GM10847 (cell line): ENCODE results near the gene FBH1.

Experiments
- POLR2A ChIP-seq: IDR thresholded peaks from 2 replicates; pipeline ENCODE4 v1.6.1; 2011; ENCODE audit not compliant: insufficient read length; ENCODE audit errors: extremely low read depth

FBH1 gene

GRCh38 chr10:5945561-5946418, 55.7 kb downstream of the FBH1 start:
- TF ChIP-seq POLR2A: no peak

GRCh38 chr10:5946786-5947185, 56.7 kb downstream of the FBH1 start:
- no peak for TF ChIP-seq POLR2A

GRCh38 chr10:5947471-5948207, 57.6 kb downstream of the FBH1 start:
- TF ChIP-seq POLR2A: no peak

GRCh38 chr10:5948208-5948585, 58.2 kb downstream of the FBH1 start:
- no peak for TF ChIP-seq POLR2A

- TF ChIP-seq POLR2A: no peak
Measured at GRCh38 chr10:5949009-5949759, 59.1 kb downstream of the FBH1 start.

- no peak for TF ChIP-seq POLR2A
Measured at GRCh38 chr10:5951167-5951711, 61.2 kb downstream of the FBH1 start.

GRCh38 chr10:5951721-5952407, 61.8 kb downstream of the FBH1 start:
- TF ChIP-seq POLR2A: no peak

- no peak for TF ChIP-seq POLR2A
Measured at GRCh38 chr10:5952731-5953385, 62.8 kb downstream of the FBH1 start.

GRCh38 chr10:5953676-5954075, 63.6 kb downstream of the FBH1 start:
- no peak for TF ChIP-seq POLR2A

- TF ChIP-seq POLR2A: no peak
Measured at GRCh38 chr10:5956146-5956936, 66.3 kb downstream of the FBH1 start.

GRCh38 chr10:5958077-5958476, 68.0 kb downstream of the FBH1 start:
- TF ChIP-seq POLR2A: no peak

- no peak for TF ChIP-seq POLR2A
Measured at GRCh38 chr10:5958675-5959074, 68.6 kb downstream of the FBH1 start.

GRCh38 chr10:5959142-5959541, 69.1 kb downstream of the FBH1 start:
- TF ChIP-seq POLR2A: no peak
